GM12878 (cell line): Measurements from ENCODE around the gene ZNF331. TPM values are rescaled to one million over a fixed set of nuclear protein-coding genes. Genes with fewer than 3 reads are reported as not detected.

Source experiments
- ATAC-seq: fragments of 200-7000 bp; cut with Tn5 transposase; 3 replicates; pipeline ENCODE4 v1.9.1; 2020; ENCODE audit warnings: mild to moderate bottlenecking, moderate library complexity
- BruUV-seq: library from RNA; stranded (reverse); fragments of 400-500 nt; replicated peaks from 2 replicates; lab custom pipeline; 2021; lab: Mats Ljungman, UMichigan
- CTCF ChIA-PET: fragments of 300-600 bp; sonication (Branson Sonifier 250); formaldehyde crosslinking; extraction: SDS; loops from one replicate; lab custom pipeline; 2021; ENCODE audit warnings: inconsistent platforms; lab: Yijun Ruan, JAX
- POLR2A ChIA-PET: fragments of 350-600 bp; formaldehyde crosslinking; extraction: SDS; loops from one replicate; lab custom pipeline; 2021; ENCODE audit warnings: inconsistent platforms; lab: Charles Lee
- RAD21 ChIA-PET: fragments of 300-600 bp; sonication (Branson Sonifier 250); formaldehyde crosslinking; loops from one replicate; lab custom pipeline; 2023; ENCODE audit warnings: antibody characterized with exemption; ENCODE audit not compliant: unreplicated experiment; lab: Charles Lee
- SMC1A ChIA-PET: fragments of 300-600 bp; sonication (Branson Sonifier 250); formaldehyde crosslinking; loops from one replicate; lab custom pipeline; 2023; ENCODE audit not compliant: unreplicated experiment, uncharacterized antibody; lab: Charles Lee
- DNase-seq: peaks from one replicate; pipeline ENCODE4 v3.0.0-alpha.2; 2011; ENCODE audit warnings: low read depth, low spot score
- FAIRE-seq: peaks from 3 replicates; lab custom pipeline; 2011; peaks lifted over from hg19 to GRCh38; lab: Jason Lieb, UNC
- H2AFZ ChIP-seq: 2 replicates; pipeline ENCODE4 v1.6.0; 2011; ENCODE audit warnings: low read depth, low read length, control low read depth; ENCODE audit not compliant: control insufficient read depth
- H3K27ac ChIP-seq: 2 replicates; pipeline ENCODE4 v1.5.1; 2011; ENCODE audit warnings: control low read depth; ENCODE audit not compliant: control insufficient read depth, insufficient read depth
- H3K27me3 ChIP-seq, 2 experiments: replicated peaks in 1 of 2; 2 replicates each; pipeline versions ENCODE4 v1.6.0 to v1.6.1; 2011; ENCODE audit warnings: low read length in 1 of 2; ENCODE audit not compliant: control insufficient read depth in 2 of 2, insufficient read depth in 2 of 2
- H3K36me3 ChIP-seq, 2 experiments: 2 replicates each; pipeline ENCODE4 v1.5.1; 2011; ENCODE audit warnings: low read length in 1 of 2; ENCODE audit not compliant: control insufficient read depth in 2 of 2, insufficient read depth in 2 of 2
- H3K4me1 ChIP-seq: 2 replicates; pipeline ENCODE4 v1.6.1; 2011; ENCODE audit warnings: mild to moderate bottlenecking, low read length, moderate library complexity, mixed read lengths; ENCODE audit not compliant: control insufficient read depth, insufficient read depth
- H3K4me2 ChIP-seq: 2 replicates; pipeline ENCODE4 v1.6.0; 2011; ENCODE audit warnings: control low read depth; ENCODE audit not compliant: control insufficient read depth, insufficient read depth
- H3K4me3 ChIP-seq: fragments of 200-600 bp; sonication (generic); 2 replicates; pipeline ENCODE4 v1.5.1; 2016
- H3K79me2 ChIP-seq: 2 replicates; pipeline ENCODE4 v1.6.0; 2011; ENCODE audit warnings: low read length; ENCODE audit not compliant: control insufficient read depth, insufficient read depth
- H3K9ac ChIP-seq: 2 replicates; pipeline ENCODE4 v1.8.0; 2011; ENCODE audit warnings: low read length, control low read depth, mixed read lengths; ENCODE audit not compliant: control insufficient read depth, insufficient read depth
- H3K9me3 ChIP-seq: replicated peaks from 3 replicates; pipeline ENCODE4 v1.5.1; 2011; ENCODE audit warnings: mild to moderate bottlenecking, low read length; ENCODE audit not compliant: control insufficient read depth, insufficient read depth
- H4K20me1 ChIP-seq: 2 replicates; pipeline ENCODE4 v1.6.0; 2011; ENCODE audit not compliant: control insufficient read depth, insufficient read depth
- FOXM1 ChIP-seq: IDR thresholded peaks from 2 replicates; pipeline ENCODE4 v1.6.1; 2012; ENCODE audit warnings: low read depth, mild to moderate bottlenecking, inconsistent platforms, low read length, moderate library complexity
- LARP7 ChIP-seq: fragments of 450-650 bp; IDR thresholded peaks from 2 replicates; pipeline ENCODE4 v1.6.1; 2017; ENCODE audit warnings: mild to moderate bottlenecking
- RAD21 ChIP-seq: IDR thresholded peaks from 2 replicates; pipeline ENCODE4 v1.6.1; 2011; ENCODE audit warnings: mild to moderate bottlenecking, low read depth, low read length, moderate library complexity; ENCODE audit not compliant: insufficient read depth
- ZNF592 ChIP-seq: fragments of 450-650 bp; IDR thresholded peaks from 2 replicates; pipeline ENCODE4 v1.6.1; 2017; ENCODE audit warnings: mild to moderate bottlenecking, moderate library complexity
- WGBS: methylation state at CpG from one replicate; pipeline ENCODE4 v1.1.6; 2016; ENCODE audit warnings: low lambda C conversion rate; ENCODE audit not compliant: insufficient replicate concordance, insufficient coverage; ENCODE audit errors: missing lambda C conversion rate; 5-methylcytosine and 5-hydroxymethylcytosine counted together
- in situ Hi-C: fragments of 300-500 bp; cut with MboI; formaldehyde crosslinking; loops from 9 replicates; pipeline ENCODE4 v1.14.3; 2018; ENCODE audit warnings: mixed read lengths
- intact Hi-C: fragments of 100-400 bp; cut with micrococcal nuclease; formaldehyde crosslinking; loops from one replicate; pipeline ENCODE4 v1.14.2; 2022; ENCODE audit not compliant: unreplicated experiment
- polyA plus RNA-seq, 11 experiments: library from polyadenylated mRNA; depleted of rRNA in 4 of 11; unstranded in 6 of 11; stranded (reverse) in 5 of 11; fragments of >200 nt; fragmentation: Nextera tagmentation in 4 of 11; fragmentation: Illumina TruSeq in 1 of 11; extraction: Ambion mirVana in 4 of 11; extraction: Trizol in 1 of 11; gene quantifications; 1 replicate in 1 of 11; 2 replicates in 10 of 11; pipeline versions ENCODE4 v1.2.1 to v1.2.3, GENCODE V29; 2011 to 2016; ENCODE audit warnings: inconsistent platforms in 2 of 11, missing spikeins in 2 of 11, low read depth in 1 of 11
- total RNA-seq, 4 experiments: library from RNA; depleted of rRNA in 3 of 4; stranded (reverse); fragments of >200 nt in 3 of 4; fragmentation: Illumina TruSeq in 1 of 4; extraction: Trizol in 1 of 4; gene quantifications; 2 replicates each; pipeline versions ENCODE4 v1.2.1 to v1.2.3, GENCODE V29; 2013 to 2021

The ZNF331 gene
- total and polyA plus RNA-seq, 10 of the 15 experiments (the other 5 are each of a cell fraction or from before 2014, with no cell fraction given), result 2.6 to 11.5 (median 5.3) TPM

- Histone ChIP-seq H3K4me2 (no peak overlapping the region), H3K27me3 (no peaks in the 10 kb centered on the region), H3K36me3 (no peaks in the 10 kb centered on the region), H3K27ac (no peak overlapping the region), H3K9ac (no peak overlapping the region), H4K20me1 (no peaks in the 10 kb centered on the region), H3K9me3 (peaks cover 7% of the 10 kb centered on the region; the same call in 2 of the 3 replicates), H3K79me2 (no peaks in the 10 kb centered on the region), H3K4me3 (no peak overlapping the region), H2AFZ (no peak overlapping the region), H3K4me1 (peaks cover 4% of the 10 kb centered on the region; the same call in 1 of the 2 replicates)
- TF ChIP-seq RAD21 (no peak), FOXM1 (no peak), ZNF592 (peak; percentile 47; the same call in 1 of the 2 replicates), LARP7 (no peak)
- WGBS, result 29% methylated on average over 5 of the region's 5 CpGs
- BruUV-seq, result no TSS peak
- FAIRE-seq, result no peak
- ChIA-PET RAD21 (no interaction called here), CTCF (no interaction called here), SMC1A (interaction anchor here (0.7 to 1.3 kb wide), 2 partner anchors 10 to 28 kb away, joined by 3 to 4 read pairs; no protein-coding TSS in a partner anchor), POLR2A (no interaction called here)
- intact Hi-C loops (no loop called here), in situ Hi-C loops (no loop called here)
- DNase-seq, result no peak
- no peak for ATAC-seq
Measured at GRCh38 chr19:53517114-53517741, 20.7 kb upstream of the ZNF331 start.
